Measurements from ENCODE around the gene KCNJ9.

DNA sequence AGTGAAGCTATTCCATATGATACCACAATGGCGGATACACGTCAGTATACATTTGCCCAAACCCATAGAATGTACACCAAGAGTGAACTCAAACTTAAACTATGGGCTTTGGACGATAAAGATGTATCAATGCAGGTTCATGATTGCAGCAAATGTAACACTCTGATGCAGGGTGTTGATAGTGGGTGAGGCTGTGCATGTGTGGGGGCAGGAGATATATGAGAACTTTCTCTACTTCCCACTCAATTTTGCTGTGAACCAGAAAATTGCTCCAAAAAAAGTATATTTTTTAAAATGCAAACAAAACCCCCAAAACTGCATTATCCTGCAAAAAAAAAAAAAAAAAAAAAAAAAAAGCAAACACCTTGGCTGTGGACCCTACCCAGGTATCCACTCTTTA is 37.6 kb downstream of the KCNJ9 start:
- TF ChIP-seq, protein P1, sequence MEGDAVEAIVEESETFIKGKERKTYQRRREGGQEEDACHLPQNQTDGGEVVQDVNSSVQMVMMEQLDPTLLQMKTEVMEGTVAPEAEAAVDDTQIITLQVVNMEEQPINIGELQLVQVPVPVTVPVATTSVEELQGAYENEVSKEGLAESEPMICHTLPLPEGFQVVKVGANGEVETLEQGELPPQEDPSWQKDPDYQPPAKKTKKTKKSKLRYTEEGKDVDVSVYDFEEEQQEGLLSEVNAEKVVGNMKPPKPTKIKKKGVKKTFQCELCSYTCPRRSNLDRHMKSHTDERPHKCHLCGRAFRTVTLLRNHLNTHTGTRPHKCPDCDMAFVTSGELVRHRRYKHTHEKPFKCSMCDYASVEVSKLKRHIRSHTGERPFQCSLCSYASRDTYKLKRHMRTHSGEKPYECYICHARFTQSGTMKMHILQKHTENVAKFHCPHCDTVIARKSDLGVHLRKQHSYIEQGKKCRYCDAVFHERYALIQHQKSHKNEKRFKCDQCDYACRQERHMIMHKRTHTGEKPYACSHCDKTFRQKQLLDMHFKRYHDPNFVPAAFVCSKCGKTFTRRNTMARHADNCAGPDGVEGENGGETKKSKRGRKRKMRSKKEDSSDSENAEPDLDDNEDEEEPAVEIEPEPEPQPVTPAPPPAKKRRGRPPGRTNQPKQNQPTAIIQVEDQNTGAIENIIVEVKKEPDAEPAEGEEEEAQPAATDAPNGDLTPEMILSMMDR (conservative IDR thresholded peaks at IDR 0.05) = no peak
- TF ChIP-seq EZH2 (IDR thresholded peaks at IDR 0.05; ENCODE audit: low read depth) = no peak

All from PC-9 (cell line).